Gastrocnemius medialis (tissue), 4 donors: ENCODE measurements around the gene DMBX1.

Source experiments
- POLR2A ChIP-seq, 2 donors: fragments of 450-650 bp; IDR thresholded peaks; one replicate each; pipeline ENCODE4 v1.6.1; 2017; ENCODE audit warnings: antibody characterized with exemption in 2 of 2, mild to moderate bottlenecking in 2 of 2, moderate library complexity in 2 of 2
- TF ChIP-seq, protein P1 (sequence below), 5 experiments: fragments of 450-650 bp in 3 of 5; fragments of 200-600 bp in 2 of 5; sonication (generic) in 2 of 5; IDR thresholded peaks in 4 of 5; conservative IDR thresholded peaks in 1 of 5; 1 replicate in 4 of 5; 2 replicates in 1 of 5; pipeline ENCODE4 v1.5.1; 2016 to 2019; ENCODE audit warnings: antibody characterized with exemption in 5 of 5, mild to moderate bottlenecking in 3 of 5, moderate library complexity in 3 of 5

DNA sequence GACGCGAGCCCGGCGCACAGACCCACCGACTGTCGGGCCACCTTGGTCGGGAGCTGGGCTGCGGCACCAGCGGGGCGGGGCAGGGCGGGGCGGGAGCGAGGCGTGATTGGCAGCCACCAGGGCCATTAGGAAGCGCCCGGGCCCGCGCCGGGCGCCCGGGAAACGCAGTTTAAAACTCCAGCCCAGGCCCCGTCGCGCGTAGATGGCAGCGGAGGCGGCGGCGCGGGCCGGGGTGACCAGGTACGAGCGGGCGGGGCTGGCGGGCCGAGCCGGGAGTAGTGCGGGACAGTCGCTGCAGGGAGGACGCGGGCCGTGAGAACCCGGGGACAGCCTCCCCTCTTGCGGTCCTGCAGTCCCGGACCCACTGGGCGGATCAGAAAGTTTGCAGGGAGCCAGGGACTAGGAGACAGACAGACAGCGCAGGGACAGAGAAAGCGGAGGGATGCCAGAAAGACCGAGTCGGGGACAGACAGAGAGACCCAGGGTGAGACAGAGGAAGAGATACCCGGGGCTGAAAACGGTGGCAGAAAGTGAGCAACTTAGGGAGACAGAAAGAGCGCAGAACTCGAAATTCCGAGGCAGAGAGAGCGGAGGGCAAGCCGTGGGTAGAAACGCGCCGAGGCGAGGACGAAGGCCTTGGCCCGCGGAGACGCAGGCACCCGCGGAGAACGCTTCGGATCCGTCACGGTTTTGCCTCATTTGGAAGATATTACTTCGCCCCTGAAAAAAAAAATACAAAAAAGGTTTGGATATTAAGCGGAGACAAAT lies at the start of gene DMBX1:
- TF ChIP-seq POLR2A (IDR thresholded peaks at IDR 0.05): no peak
- TF ChIP-seq, protein P1, sequence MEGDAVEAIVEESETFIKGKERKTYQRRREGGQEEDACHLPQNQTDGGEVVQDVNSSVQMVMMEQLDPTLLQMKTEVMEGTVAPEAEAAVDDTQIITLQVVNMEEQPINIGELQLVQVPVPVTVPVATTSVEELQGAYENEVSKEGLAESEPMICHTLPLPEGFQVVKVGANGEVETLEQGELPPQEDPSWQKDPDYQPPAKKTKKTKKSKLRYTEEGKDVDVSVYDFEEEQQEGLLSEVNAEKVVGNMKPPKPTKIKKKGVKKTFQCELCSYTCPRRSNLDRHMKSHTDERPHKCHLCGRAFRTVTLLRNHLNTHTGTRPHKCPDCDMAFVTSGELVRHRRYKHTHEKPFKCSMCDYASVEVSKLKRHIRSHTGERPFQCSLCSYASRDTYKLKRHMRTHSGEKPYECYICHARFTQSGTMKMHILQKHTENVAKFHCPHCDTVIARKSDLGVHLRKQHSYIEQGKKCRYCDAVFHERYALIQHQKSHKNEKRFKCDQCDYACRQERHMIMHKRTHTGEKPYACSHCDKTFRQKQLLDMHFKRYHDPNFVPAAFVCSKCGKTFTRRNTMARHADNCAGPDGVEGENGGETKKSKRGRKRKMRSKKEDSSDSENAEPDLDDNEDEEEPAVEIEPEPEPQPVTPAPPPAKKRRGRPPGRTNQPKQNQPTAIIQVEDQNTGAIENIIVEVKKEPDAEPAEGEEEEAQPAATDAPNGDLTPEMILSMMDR (IDR thresholded peaks at IDR 0.05 in 4 of 5, conservative IDR thresholded peaks at IDR 0.05 in 1 of 5): no peak
